Erythroblast (primary cell): ENCODE measurements around the gene C4orf54.

ENCODE experiments used
- GATA1 ChIP-seq: IDR thresholded peaks from 2 replicates; pipeline ENCODE4 v1.6.1; 2011; ENCODE audit warnings: low read depth, mild to moderate bottlenecking, control low read depth, low read length, moderate library complexity
- POLR2A ChIP-seq: IDR thresholded peaks from 2 replicates; pipeline ENCODE4 v1.6.1; 2011; ENCODE audit warnings: mild to moderate bottlenecking, low read length

DNA sequence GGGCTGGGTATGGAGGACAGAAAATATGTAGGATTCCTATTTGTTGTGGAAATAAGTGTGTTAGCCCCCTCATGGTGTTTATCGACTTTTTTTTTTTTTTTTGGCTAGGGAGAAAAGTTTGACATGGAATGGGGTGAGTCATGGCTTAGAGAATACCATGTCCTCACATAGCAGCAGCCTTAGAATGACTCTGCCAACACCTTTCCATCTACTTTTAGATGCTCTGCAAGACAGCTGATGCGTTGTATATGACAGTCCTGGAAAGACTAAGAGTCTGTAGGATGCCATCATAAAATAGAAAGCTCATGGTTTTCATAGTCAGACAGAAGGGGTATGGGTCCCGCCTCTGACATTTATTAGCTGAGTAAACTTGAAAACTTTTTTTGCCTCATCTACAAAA, 45.3 kb downstream of the C4orf54 start:
- TF ChIP-seq POLR2A, result no peak
- no peak for TF ChIP-seq GATA1
